ENCODE results near the gene DOCK9. TPM values are rescaled to one million over a fixed set of nuclear protein-coding genes. Genes with fewer than 3 reads are reported as not detected.

The DOCK9 gene
- total and polyA plus RNA-seq, 5 donors from 2014 or later, result 4.4 to 75.0 (median 7.3) TPM

DNA sequence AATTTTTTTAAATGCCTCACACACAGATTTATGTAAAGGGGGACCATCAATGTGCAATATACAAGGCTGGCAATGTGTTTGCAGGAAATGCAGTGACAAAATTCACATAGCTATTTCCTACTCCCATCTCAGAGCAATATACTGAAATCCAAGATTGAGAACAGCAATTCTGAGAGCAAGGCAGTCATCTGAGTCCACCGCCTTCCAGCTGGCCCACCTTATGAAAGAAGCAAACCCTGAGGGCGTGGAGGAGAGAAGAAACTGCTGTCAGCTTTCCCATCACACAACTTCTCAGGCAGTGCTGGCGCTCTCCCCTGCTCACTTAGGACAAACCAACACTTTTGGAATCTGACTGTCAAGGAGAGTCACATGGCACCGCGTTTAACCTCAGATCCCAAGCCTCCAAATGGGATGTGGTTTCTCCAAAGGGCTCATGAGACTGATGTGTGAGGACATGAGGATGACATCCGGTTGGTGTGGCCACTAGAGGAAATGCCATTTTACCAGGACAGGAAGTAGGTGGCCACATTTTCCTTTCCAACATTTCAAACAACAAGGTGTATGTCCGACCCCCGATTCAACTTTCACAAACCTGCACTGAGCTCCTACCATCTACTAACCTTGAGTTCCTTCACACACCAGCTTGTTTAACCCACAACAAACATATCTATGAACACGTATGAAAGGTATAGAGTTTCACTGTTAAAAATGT is 3.7 kb upstream of the DOCK9 start:
- H3K27me3 ChIP-seq (ENCODE audit: control insufficient read depth, insufficient read depth, low read length), result no peaks in the 10 kb centered on the region
- peaks cover 0 to 2% (median 0%) of the 10 kb centered on the region in 7 donors for H3K9me3 Mint-ChIP-seq
- DNase-seq, result peak in 1 of 3 donors; percentile 32
- no peak overlapping the region for H3K4me3 Mint-ChIP-seq
- ATAC-seq (ENCODE audit: low read depth in 2 of 2), result no peak
- H3K9me3 ChIP-seq (ENCODE audit: control insufficient read depth in 2 of 2, low read length in 2 of 2), result no peaks in the 10 kb centered on the region
- H3K4me1 Mint-ChIP-seq, result peaks cover 34 to 63% (median 41%) of the 10 kb centered on the region in 4 donors
- no peaks in the 10 kb centered on the region for H3K36me3 ChIP-seq (ENCODE audit: control insufficient read depth, insufficient read depth, low read length)
- H3K27ac Mint-ChIP-seq, result peak overlapping the region in 2 of 3 donors; percentile 7 to 53
- peaks cover 3% of the 10 kb centered on the region for H3K4me1 ChIP-seq (ENCODE audit: control insufficient read depth, insufficient read depth, low read length, poor library complexity, severe bottlenecking)
- H3K36me3 Mint-ChIP-seq, result peaks cover 4% of the 10 kb centered on the region
- no peak overlapping the region for H3K4me3 ChIP-seq (ENCODE audit: low read depth, low read length)
- no peak overlapping the region for H3K27ac ChIP-seq (ENCODE audit: insufficient read depth, low read length, poor library complexity, severe bottlenecking)
- H3K27me3 Mint-ChIP-seq, result no peaks in the 10 kb centered on the region

DNA sequence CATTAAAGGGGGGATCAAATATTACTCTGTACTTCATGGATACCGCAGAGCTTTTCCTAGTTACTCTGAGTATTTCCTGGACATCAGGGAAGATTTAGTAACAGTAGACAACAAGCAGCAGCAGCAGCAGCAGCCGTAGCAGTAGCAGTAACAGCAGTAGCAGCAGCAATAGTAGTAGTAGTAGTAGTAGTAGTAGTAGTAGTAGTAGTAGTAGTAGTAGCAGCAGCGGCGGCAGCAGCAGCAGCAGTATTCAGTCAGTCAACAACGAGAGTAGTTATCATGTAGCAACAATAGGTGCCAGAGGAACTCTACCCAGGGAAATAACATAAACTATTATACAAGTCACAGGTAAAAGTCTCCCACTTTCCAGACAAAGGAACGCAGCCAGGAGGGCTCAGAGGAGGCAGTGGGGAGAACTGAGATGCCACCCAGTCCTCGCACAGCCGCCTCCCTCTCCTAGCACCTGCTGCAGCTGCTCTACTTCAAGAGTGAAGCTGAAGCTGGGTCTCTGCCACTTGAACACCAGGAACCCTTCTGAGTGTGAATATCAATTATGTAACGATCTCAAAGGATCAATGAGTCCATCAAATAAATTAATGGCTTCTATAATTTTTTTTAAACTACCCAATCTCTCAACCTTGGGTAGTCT is 1.3 kb upstream of the DOCK9 start:
- Mint-ChIP-seq H3K27me3 (no peaks in the 10 kb centered on the region), H3K36me3 (peaks cover 4% of the 10 kb centered on the region), H3K9me3 (peaks cover 0 to 2% (median 0%) of the 10 kb centered on the region in 7 donors), H3K4me3 (no peak overlapping the region), H3K4me1 (peaks cover 28 to 75% (median 51%) of the 10 kb centered on the region in 4 donors), H3K27ac (peak overlapping the region; percentile 4 to 55 (median 20))
- Histone ChIP-seq H3K4me1 (ENCODE audit: control insufficient read depth, insufficient read depth, low read length, poor library complexity, severe bottlenecking) (peaks cover 3% of the 10 kb centered on the region), H3K9me3 (ENCODE audit: control insufficient read depth in 2 of 2, low read length in 2 of 2) (no peaks in the 10 kb centered on the region), H3K36me3 (ENCODE audit: control insufficient read depth, insufficient read depth, low read length) (no peaks in the 10 kb centered on the region), H3K27me3 (ENCODE audit: control insufficient read depth, insufficient read depth, low read length) (no peaks in the 10 kb centered on the region), H3K4me3 (ENCODE audit: low read depth, low read length) (no peak overlapping the region), H3K27ac (ENCODE audit: insufficient read depth, low read length, poor library complexity, severe bottlenecking) (no peak overlapping the region)
- ATAC-seq (ENCODE audit: low read depth in 2 of 2) (no peak), DNase-seq (no peak)

DNA sequence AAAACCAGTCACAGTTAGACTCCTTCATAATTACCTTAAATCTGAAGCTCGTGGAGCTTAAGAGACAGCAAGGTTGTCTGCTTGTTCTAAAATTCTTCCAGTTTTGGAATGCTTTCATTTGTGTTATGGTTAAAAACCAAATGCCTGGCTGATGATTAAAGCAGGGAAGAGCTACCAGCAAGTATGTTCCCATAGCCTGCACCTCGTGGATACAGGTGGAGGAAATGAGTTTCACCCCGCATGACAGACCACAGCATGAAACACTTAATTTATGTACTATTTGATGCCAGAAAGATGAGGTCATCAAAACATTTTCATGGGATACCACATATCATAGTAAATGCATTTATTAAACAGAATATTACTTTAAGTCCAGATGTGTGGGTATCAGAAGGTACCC is 416 bp upstream of the DOCK9 start:
- Histone ChIP-seq H3K9me3 (ENCODE audit: control insufficient read depth in 2 of 2, low read length in 2 of 2) (no peaks in the 10 kb centered on the region), H3K27ac (ENCODE audit: insufficient read depth, low read length, poor library complexity, severe bottlenecking) (no peak overlapping the region), H3K27me3 (ENCODE audit: control insufficient read depth, insufficient read depth, low read length) (no peaks in the 10 kb centered on the region), H3K4me3 (ENCODE audit: low read depth, low read length) (no peak overlapping the region), H3K36me3 (ENCODE audit: control insufficient read depth, insufficient read depth, low read length) (no peaks in the 10 kb centered on the region), H3K4me1 (ENCODE audit: control insufficient read depth, insufficient read depth, low read length, poor library complexity, severe bottlenecking) (peaks cover 3% of the 10 kb centered on the region)
- ATAC-seq (ENCODE audit: low read depth in 2 of 2), result no peak
- no peak for DNase-seq
- peaks cover 0 to 2% (median 0%) of the 10 kb centered on the region in 7 donors for H3K9me3 Mint-ChIP-seq
- no peaks in the 10 kb centered on the region for H3K27me3 Mint-ChIP-seq
- peaks cover 27 to 83% (median 51%) of the 10 kb centered on the region in 4 donors for H3K4me1 Mint-ChIP-seq
- peak overlapping the region in 2 of 3 donors; percentile 45 to 55 for H3K27ac Mint-ChIP-seq
- H3K36me3 Mint-ChIP-seq, result peaks cover 4% of the 10 kb centered on the region
- no peak overlapping the region for H3K4me3 Mint-ChIP-seq

DNA sequence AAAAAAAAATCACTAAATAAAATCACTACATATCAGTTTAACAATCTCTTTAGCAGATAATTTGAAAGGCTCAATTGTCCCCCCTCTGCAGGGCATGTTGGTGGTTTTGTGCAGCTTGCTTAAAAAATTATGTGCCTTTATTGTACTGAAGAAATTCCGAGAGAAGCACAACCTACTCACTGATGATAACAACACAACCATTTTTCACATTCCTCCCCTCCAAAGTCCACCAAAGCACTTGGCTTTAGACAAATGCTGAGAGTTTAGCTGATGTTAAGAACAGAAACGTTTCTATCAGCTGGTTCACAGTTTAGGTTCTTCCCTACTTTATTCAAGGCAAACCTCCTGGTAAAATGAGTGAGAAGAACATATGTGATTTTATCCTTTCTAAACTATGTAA is 923 bp downstream of the DOCK9 start:
- no peaks in the 10 kb centered on the region for H3K27me3 ChIP-seq (ENCODE audit: control insufficient read depth, insufficient read depth, low read length)
- H3K9me3 ChIP-seq (ENCODE audit: control insufficient read depth in 2 of 2, low read length in 2 of 2), result no peaks in the 10 kb centered on the region
- Mint-ChIP-seq H3K4me1 (peaks cover 14 to 75% (median 41%) of the 10 kb centered on the region in 4 donors), H3K36me3 (peaks cover 4% of the 10 kb centered on the region), H3K27me3 (no peaks in the 10 kb centered on the region), H3K27ac (peak overlapping the region in 1 of 3 donors; percentile 37), H3K9me3 (peaks cover 0 to 2% (median 0%) of the 10 kb centered on the region in 7 donors), H3K4me3 (no peak overlapping the region)
- H3K4me3 ChIP-seq (ENCODE audit: low read depth, low read length), result no peak overlapping the region
- DNase-seq (no peak), ATAC-seq (ENCODE audit: low read depth in 2 of 2) (no peak)
- no peaks in the 10 kb centered on the region for H3K36me3 ChIP-seq (ENCODE audit: control insufficient read depth, insufficient read depth, low read length)
- H3K27ac ChIP-seq (ENCODE audit: insufficient read depth, low read length, poor library complexity, severe bottlenecking), result no peak overlapping the region
- peaks cover 2% of the 10 kb centered on the region for H3K4me1 ChIP-seq (ENCODE audit: control insufficient read depth, insufficient read depth, low read length, poor library complexity, severe bottlenecking)

DNA sequence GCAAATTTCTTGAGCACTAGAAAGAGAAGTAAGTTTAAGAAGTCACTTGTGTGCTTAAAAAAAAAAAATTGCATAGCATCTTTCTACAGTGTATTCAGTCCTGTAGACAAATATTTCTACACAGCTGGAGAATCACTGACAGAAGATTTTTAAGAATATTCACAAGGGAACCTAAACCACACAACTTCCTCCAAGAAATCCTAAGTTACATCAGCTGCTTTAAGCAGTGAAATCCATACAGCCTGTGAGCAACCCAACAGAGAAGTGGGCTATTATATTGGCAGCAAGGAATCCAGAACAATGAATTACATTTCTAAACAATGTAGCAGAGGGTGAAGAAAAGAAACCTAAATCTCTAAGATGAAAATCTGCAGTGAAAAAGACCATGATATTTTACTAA is 1.5 kb downstream of the DOCK9 start:
- Histone ChIP-seq H3K4me1 (ENCODE audit: control insufficient read depth, insufficient read depth, low read length, poor library complexity, severe bottlenecking) (no peaks in the 10 kb centered on the region), H3K4me3 (ENCODE audit: low read depth, low read length) (no peak overlapping the region), H3K9me3 (ENCODE audit: control insufficient read depth in 2 of 2, low read length in 2 of 2) (no peaks in the 10 kb centered on the region), H3K27ac (ENCODE audit: insufficient read depth, low read length, poor library complexity, severe bottlenecking) (no peak overlapping the region), H3K36me3 (ENCODE audit: control insufficient read depth, insufficient read depth, low read length) (no peaks in the 10 kb centered on the region), H3K27me3 (ENCODE audit: control insufficient read depth, insufficient read depth, low read length) (no peaks in the 10 kb centered on the region)
- Mint-ChIP-seq H3K27me3 (no peaks in the 10 kb centered on the region), H3K4me3 (no peak overlapping the region), H3K4me1 (peaks cover 10 to 69% (median 37%) of the 10 kb centered on the region in 4 donors), H3K9me3 (peaks cover 0 to 2% (median 0%) of the 10 kb centered on the region in 7 donors), H3K36me3 (no peaks in the 10 kb centered on the region), H3K27ac (peak overlapping the region in 1 of 3 donors; percentile 37)
- ATAC-seq (ENCODE audit: low read depth in 2 of 2) (no peak), DNase-seq (no peak)

DNA sequence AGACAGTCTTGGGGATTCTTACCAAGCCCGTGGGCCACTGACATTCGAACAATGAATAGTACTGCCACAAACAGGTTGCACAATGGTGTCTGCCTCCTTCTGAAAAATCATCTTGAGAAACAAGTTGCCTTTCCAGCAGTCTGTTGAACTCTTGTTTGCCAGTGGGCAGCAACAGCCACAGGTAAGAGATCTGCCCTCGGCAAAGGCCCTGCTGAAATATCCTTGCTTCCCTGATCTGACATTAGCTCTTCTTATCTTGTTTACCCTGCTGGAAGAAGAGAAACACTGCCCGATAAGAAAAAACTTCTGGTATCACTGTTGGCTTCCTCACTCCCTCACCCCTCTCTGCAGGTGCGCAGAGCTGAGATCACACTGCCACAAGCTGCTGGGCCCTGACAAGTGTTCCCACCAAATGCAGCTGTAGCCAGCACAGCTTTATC is 2.0 kb downstream of the DOCK9 start:
- no peak overlapping the region for H3K27ac ChIP-seq (ENCODE audit: insufficient read depth, low read length, poor library complexity, severe bottlenecking)
- Mint-ChIP-seq H3K36me3 (no peaks in the 10 kb centered on the region), H3K4me3 (no peak overlapping the region), H3K4me1 (peaks cover 10 to 66% (median 36%) of the 10 kb centered on the region in 4 donors), H3K27me3 (no peaks in the 10 kb centered on the region), H3K9me3 (peaks cover 0 to 2% (median 0%) of the 10 kb centered on the region in 7 donors), H3K27ac (peak overlapping the region in 2 of 3 donors; percentile 37 to 44)
- H3K9me3 ChIP-seq (ENCODE audit: control insufficient read depth in 2 of 2, low read length in 2 of 2), result no peaks in the 10 kb centered on the region
- ATAC-seq (ENCODE audit: low read depth in 2 of 2) (no peak), DNase-seq (no peak)
- H3K4me1 ChIP-seq (ENCODE audit: control insufficient read depth, insufficient read depth, low read length, poor library complexity, severe bottlenecking), result no peaks in the 10 kb centered on the region
- no peaks in the 10 kb centered on the region for H3K36me3 ChIP-seq (ENCODE audit: control insufficient read depth, insufficient read depth, low read length)
- H3K4me3 ChIP-seq (ENCODE audit: low read depth, low read length), result no peak overlapping the region
- H3K27me3 ChIP-seq (ENCODE audit: control insufficient read depth, insufficient read depth, low read length), result no peaks in the 10 kb centered on the region

DNA sequence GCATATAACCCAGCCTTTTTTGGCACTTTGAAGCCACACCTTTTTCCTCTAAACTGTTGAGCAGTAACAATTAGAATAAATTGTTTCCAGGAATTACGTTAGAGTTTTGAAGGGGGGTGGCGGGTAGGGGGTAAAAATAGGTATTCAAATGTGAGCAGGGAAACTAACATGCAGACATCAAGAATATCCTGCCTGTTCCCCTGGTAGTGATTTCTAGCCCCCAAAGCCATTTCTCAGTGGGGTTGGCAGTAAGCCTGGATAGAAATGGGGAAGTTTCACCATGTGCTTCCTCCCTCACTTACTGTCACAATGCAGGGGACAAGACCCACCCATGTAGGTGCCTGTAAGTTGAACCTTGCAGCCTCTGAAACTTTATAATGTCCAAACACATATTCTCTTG is 3.8 kb downstream of the DOCK9 start:
- Mint-ChIP-seq H3K4me1 (peaks cover 13 to 71% (median 43%) of the 10 kb centered on the region in 4 donors), H3K4me3 (no peak overlapping the region), H3K27me3 (peaks cover 4% of the 10 kb centered on the region), H3K36me3 (peaks cover 3% of the 10 kb centered on the region), H3K27ac (peak overlapping the region in 2 of 3 donors; percentile 8 to 29), H3K9me3 (peaks cover 0 to 2% (median 0%) of the 10 kb centered on the region in 7 donors)
- Histone ChIP-seq H3K36me3 (ENCODE audit: control insufficient read depth, insufficient read depth, low read length) (no peaks in the 10 kb centered on the region), H3K27me3 (ENCODE audit: control insufficient read depth, insufficient read depth, low read length) (no peaks in the 10 kb centered on the region), H3K4me3 (ENCODE audit: low read depth, low read length) (no peak overlapping the region), H3K27ac (ENCODE audit: insufficient read depth, low read length, poor library complexity, severe bottlenecking) (no peak overlapping the region), H3K9me3 (ENCODE audit: control insufficient read depth in 2 of 2, low read length in 2 of 2) (no peaks in the 10 kb centered on the region), H3K4me1 (ENCODE audit: control insufficient read depth, insufficient read depth, low read length, poor library complexity, severe bottlenecking) (no peaks in the 10 kb centered on the region)
- DNase-seq (peak in 1 of 3 donors; percentile 77), ATAC-seq (ENCODE audit: low read depth in 2 of 2) (peak in 1 of 2 donors; percentile 52)
